Stomach smooth muscle (tissue), 2 donors: ENCODE data around the gene RABEP1.
A peak's percentile ranks its signal among the peaks of the same experiment; 100 is the strongest.
"Not testable (repeated sequence)": the region's sequence is repeated elsewhere in the genome, so short reads cannot be mapped to it uniquely, and the experiment has no call there.

Experiments used
- H3K27ac ChIP-seq: one replicate; pipeline ENCODE4 v1.7.0; 2013; ENCODE audit warnings: mild to moderate bottlenecking, low read length, inconsistent platforms
- H3K27me3 ChIP-seq, 2 donors: one replicate each; pipeline ENCODE4 v1.7.0; 2013; ENCODE audit warnings: low read length in 2 of 2; ENCODE audit not compliant: insufficient read depth in 2 of 2, control insufficient read depth in 1 of 2
- H3K36me3 ChIP-seq, 2 donors: one replicate each; pipeline ENCODE4 v1.7.0; 2013; ENCODE audit warnings: low read length in 2 of 2; ENCODE audit not compliant: control insufficient read depth in 2 of 2, insufficient read depth in 2 of 2
- H3K4me1 ChIP-seq: one replicate; pipeline ENCODE4 v1.7.0; 2013; ENCODE audit warnings: low read length; ENCODE audit not compliant: control insufficient read depth, insufficient read depth
- H3K4me3 ChIP-seq, 2 donors: one replicate each; pipeline ENCODE4 v1.7.0; 2013; ENCODE audit warnings: low read length in 2 of 2
- H3K9ac ChIP-seq, 2 donors: one replicate each; pipeline ENCODE4 v1.7.0; 2013; ENCODE audit warnings: low read length in 2 of 2, mild to moderate bottlenecking in 1 of 2
- H3K9me3 ChIP-seq, 2 donors: one replicate each; pipeline ENCODE4 v1.7.0; 2013; ENCODE audit warnings: low read length in 2 of 2; ENCODE audit not compliant: control insufficient read depth in 2 of 2
- donor health status: healthy.
- donor health status: Pancreatic carcinoma.

Gene RABEP1

GRCh38 chr17:5422505-5422904 is 140.4 kb downstream of the RABEP1 start:
- peaks cover 32 to 39% of the 10 kb centered on the region in 2 donors for H3K36me3 ChIP-seq
- no peaks in the 10 kb centered on the region for H3K27me3 ChIP-seq
- H3K9me3 ChIP-seq: no peaks in the 10 kb centered on the region
- no peak overlapping the region for H3K4me3 ChIP-seq
- no peak overlapping the region for H3K9ac ChIP-seq
- H3K4me1 ChIP-seq: peaks cover 21% of the 10 kb centered on the region
- H3K27ac ChIP-seq: no peak overlapping the region

- H3K36me3 ChIP-seq: peaks cover 50 to 60% of the 10 kb centered on the region in 2 donors
- no peaks in the 10 kb centered on the region for H3K27me3 ChIP-seq
- H3K9ac ChIP-seq: no peak overlapping the region
- H3K9me3 ChIP-seq: no peaks in the 10 kb centered on the region
- H3K27ac ChIP-seq: no peak overlapping the region
- peaks cover 12% of the 10 kb centered on the region for H3K4me1 ChIP-seq
- no peak overlapping the region for H3K4me3 ChIP-seq
These were observed 142.8 kb downstream of the RABEP1 start for GRCh38 chr17:5424909-5425308.

GRCh38 chr17:5425826-5426225 is 143.7 kb downstream of the RABEP1 start:
- Histone ChIP-seq H3K27ac (no peak overlapping the region), H3K27me3 (no peaks in the 10 kb centered on the region), H3K9ac (no peak overlapping the region), H3K9me3 (no peaks in the 10 kb centered on the region), H3K4me1 (peaks cover 6% of the 10 kb centered on the region), H3K36me3 (peaks cover 55 to 66% of the 10 kb centered on the region in 2 donors), H3K4me3 (no peak overlapping the region)

- Histone ChIP-seq H3K4me3 (no peak overlapping the region), H3K9me3 (no peaks in the 10 kb centered on the region), H3K9ac (peak overlapping the region in 1 of 2 donors; percentile 60), H3K36me3 (peaks cover 67 to 75% of the 10 kb centered on the region in 2 donors), H3K27me3 (no peaks in the 10 kb centered on the region), H3K27ac (no peak overlapping the region), H3K4me1 (no peaks in the 10 kb centered on the region)
These were observed 147.3 kb downstream of the RABEP1 start for GRCh38 chr17:5429191-5429887.

- Histone ChIP-seq H3K36me3 (peaks cover 67 to 72% of the 10 kb centered on the region in 2 donors), H3K9ac (no peak overlapping the region), H3K4me1 (peaks cover 2% of the 10 kb centered on the region), H3K27ac (no peak overlapping the region), H3K9me3 (no peaks in the 10 kb centered on the region), H3K27me3 (no peaks in the 10 kb centered on the region), H3K4me3 (no peak overlapping the region)
These were observed 148.4 kb downstream of the RABEP1 start for GRCh38 chr17:5430413-5430999.

GRCh38 chr17:5431234-5431633 is 149.2 kb downstream of the RABEP1 start:
- not testable (repeated sequence) for H3K4me3 ChIP-seq, H3K27ac ChIP-seq, H3K27me3 ChIP-seq, H3K9ac ChIP-seq, H3K4me1 ChIP-seq, H3K9me3 ChIP-seq
- H3K36me3 ChIP-seq: peaks cover 60 to 67% of the 10 kb centered on the region in 2 donors

GRCh38 chr17:5431949-5432556 is 150.0 kb downstream of the RABEP1 start:
- Histone ChIP-seq H3K4me3 (no peak overlapping the region), H3K36me3 (peaks cover 58 to 66% of the 10 kb centered on the region in 2 donors), H3K27ac (no peak overlapping the region), H3K9ac (no peak overlapping the region), H3K4me1 (peaks cover 2% of the 10 kb centered on the region), H3K27me3 (no peaks in the 10 kb centered on the region), H3K9me3 (no peaks in the 10 kb centered on the region)

GRCh38 chr17:5434984-5435383 is 152.9 kb downstream of the RABEP1 start:
- H3K27ac ChIP-seq: no peak overlapping the region
- no peak overlapping the region for H3K9ac ChIP-seq
- no peaks in the 10 kb centered on the region for H3K9me3 ChIP-seq
- peaks cover 45% of the 10 kb centered on the region in 2 donors for H3K36me3 ChIP-seq
- H3K4me3 ChIP-seq: no peak overlapping the region
- H3K4me1 ChIP-seq: peaks cover 16% of the 10 kb centered on the region
- no peaks in the 10 kb centered on the region for H3K27me3 ChIP-seq
